ENCODE results near the gene VWA5A.

The VWA5A gene, protein sequence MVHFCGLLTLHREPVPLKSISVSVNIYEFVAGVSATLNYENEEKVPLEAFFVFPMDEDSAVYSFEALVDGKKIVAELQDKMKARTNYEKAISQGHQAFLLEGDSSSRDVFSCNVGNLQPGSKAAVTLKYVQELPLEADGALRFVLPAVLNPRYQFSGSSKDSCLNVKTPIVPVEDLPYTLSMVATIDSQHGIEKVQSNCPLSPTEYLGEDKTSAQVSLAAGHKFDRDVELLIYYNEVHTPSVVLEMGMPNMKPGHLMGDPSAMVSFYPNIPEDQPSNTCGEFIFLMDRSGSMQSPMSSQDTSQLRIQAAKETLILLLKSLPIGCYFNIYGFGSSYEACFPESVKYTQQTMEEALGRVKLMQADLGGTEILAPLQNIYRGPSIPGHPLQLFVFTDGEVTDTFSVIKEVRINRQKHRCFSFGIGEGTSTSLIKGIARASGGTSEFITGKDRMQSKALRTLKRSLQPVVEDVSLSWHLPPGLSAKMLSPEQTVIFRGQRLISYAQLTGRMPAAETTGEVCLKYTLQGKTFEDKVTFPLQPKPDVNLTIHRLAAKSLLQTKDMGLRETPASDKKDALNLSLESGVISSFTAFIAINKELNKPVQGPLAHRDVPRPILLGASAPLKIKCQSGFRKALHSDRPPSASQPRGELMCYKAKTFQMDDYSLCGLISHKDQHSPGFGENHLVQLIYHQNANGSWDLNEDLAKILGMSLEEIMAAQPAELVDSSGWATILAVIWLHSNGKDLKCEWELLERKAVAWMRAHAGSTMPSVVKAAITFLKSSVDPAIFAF

DNA sequence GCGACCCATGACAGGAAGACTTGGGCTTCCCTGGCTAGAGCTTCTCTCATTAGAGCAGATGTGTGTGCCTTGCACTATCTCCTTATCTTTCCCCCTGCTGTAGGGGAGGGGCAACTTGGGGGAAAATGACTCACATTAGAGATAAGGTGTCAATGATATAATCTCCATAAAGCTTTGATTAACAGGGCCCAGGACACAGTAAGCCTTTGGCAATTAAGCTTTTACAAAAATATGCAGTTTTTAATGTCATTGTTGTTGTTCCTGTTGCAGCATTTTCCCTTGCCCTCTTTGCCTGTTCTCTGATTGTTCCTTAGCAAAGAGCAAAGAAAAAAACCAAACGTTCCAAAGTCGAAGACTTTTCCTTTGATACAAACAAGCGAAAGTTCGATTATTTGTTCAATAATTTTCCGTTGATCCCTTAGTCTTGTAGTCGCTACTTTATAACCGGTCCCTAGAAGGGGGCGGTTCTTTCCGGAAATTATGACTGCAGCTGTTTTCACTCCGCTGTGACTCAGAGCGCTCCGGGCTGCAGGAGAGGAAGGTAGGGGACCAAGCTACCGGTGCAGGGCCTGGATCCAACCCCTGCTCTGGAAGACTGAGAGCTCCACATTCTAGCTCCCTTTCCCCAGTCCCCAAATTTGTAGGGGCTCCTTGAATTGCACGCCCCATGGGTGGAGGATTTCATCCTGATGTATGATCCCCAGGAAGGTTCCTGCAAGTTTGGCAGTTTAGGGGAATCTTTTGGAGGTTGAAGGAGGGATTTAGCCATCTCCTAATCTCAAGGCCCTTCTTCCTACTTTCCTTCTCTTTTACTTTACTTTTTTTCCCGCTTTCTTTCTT is at the start of gene VWA5A:
TSS of gene VWA5A (plus strand) at position 509 of the 840 bp plus-strand sequence. CDS start 2,062 bp downstream, outside the sequence.
- TF ChIP-seq, protein P1, sequence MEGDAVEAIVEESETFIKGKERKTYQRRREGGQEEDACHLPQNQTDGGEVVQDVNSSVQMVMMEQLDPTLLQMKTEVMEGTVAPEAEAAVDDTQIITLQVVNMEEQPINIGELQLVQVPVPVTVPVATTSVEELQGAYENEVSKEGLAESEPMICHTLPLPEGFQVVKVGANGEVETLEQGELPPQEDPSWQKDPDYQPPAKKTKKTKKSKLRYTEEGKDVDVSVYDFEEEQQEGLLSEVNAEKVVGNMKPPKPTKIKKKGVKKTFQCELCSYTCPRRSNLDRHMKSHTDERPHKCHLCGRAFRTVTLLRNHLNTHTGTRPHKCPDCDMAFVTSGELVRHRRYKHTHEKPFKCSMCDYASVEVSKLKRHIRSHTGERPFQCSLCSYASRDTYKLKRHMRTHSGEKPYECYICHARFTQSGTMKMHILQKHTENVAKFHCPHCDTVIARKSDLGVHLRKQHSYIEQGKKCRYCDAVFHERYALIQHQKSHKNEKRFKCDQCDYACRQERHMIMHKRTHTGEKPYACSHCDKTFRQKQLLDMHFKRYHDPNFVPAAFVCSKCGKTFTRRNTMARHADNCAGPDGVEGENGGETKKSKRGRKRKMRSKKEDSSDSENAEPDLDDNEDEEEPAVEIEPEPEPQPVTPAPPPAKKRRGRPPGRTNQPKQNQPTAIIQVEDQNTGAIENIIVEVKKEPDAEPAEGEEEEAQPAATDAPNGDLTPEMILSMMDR (conservative IDR thresholded peaks at IDR 0.05; ENCODE audit: low read depth, low read length), result no peak
- peak; percentile 93 for DNase-seq (ENCODE audit: low read depth)
- H3K4me3 ChIP-seq (ENCODE audit: low read depth, low read length), result peak within 1 kb of the TSS; percentile 67

DNA sequence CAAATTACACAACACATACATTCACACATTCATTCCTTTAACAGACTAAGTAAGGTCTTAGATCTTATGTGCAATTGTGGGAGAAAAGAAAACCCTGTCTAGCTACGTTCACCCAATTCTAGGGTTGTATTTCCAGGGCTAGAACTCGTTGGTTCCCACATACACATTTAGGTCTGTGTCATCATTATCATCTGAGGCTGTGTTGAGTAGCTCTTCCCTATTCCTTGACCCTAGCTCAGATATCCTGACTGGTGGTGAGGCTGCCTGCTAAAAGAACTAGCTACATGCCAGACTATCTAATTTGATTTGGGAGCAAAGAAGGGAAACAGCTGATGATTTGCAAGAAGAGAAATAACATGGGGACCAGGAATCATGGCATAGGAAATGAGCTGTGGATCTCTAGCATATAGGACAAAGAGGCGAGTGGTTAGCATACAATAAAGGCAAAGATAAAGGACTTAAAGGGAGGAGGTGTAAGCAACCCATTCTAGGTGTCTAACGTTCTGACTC is 46.6 kb upstream of the VWA5A start:
- DNase-seq (ENCODE audit: low read depth), result no peak
- TF ChIP-seq, protein P1 (conservative IDR thresholded peaks at IDR 0.05; ENCODE audit: low read depth, low read length), result no peak

DNA sequence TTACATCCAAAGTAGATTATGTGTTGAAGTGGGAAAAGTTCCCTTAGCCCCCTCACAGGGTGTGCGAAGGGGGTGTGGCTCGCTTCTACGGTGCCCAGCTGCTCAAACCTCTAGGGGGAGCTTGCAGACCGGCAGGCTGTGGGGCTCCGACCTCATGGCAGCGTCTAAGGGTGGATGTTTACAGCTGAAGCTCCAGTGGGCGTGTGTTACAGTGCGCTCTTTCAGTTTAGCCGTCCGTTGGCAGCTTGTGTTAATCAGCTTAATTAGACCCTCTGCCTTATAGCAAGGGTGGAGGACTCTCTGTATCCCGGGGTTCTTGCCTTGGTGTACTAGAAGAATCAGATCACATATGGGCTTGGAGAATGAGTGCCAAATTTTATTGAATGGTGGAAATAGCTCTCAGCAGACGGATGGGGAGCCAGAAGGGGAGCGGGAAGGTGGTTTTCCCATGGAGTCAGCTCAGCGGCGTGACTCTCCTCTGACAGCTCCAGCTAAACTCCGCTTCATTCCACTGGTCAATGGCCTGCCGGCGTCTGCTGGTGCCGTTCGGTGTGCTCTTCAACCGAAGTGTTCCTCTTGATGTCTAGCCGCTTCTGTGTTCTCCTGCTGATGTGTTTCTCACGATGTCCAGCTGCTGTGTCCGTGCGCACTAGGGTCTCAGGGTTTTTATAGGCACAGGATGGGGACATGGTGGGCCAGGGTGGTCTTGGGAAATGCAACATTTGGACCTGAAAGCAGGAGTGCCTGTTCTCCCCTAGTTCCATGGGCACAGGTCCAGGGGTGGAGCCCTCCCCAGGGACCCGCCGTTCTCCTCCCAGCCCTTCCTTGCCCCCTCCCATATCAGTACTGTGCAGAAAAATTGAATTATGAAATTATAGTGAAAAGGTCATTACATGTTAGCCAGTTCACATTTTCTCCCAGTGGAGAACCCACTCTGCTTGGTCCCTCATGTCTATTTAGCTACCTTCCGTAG is 45.5 kb upstream of the VWA5A start:
- peak; percentile 77 for DNase-seq (ENCODE audit: low read depth)
- peak overlapping the region; percentile 27 for H3K4me3 ChIP-seq (ENCODE audit: low read depth, low read length)

More for the DNA sequence above, 46.6 kb upstream of the VWA5A start:
- no peak overlapping the region for H3K4me3 ChIP-seq (ENCODE audit: low read depth, low read length)

DNA sequence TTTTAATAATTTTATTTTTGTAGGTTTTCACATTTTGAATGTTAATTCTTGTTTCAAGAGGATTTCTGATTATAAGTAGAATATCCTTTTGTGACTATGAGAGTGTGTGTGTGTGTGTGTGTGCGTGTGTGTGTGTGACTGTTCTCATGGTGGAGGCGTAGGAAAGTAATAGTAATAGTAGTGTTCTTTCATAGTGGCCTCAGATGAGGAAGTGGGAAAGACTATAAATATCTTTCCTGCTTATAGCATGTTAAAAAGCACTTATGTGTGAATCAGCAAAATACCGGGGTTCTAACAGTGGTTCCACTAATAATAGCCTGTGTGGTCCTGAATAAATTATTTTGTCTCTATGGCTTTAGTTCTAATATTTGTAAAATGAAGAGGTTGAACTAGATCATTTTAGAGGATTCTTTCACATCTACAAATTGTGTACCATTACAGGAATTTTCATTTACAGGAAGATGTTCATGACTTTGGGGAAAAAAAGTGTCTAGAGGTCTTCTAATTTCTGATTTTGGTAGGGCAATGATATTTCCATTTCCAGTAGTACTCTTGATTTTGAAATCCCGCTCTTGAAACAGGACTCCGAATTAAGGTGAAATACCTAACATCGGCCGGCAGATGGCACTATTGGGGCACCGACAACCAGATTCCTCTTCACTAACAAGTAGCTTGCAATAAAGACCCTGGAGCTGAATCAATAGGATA is 44.2 kb upstream of the VWA5A start:
- no peak overlapping the region for H3K4me3 ChIP-seq (ENCODE audit: low read depth, low read length)
- DNase-seq (ENCODE audit: low read depth), result peak; percentile 93
- TF ChIP-seq, protein P1 (conservative IDR thresholded peaks at IDR 0.05; ENCODE audit: low read depth, low read length), result peak; percentile 81

More for the DNA sequence above, 45.5 kb upstream of the VWA5A start:
- TF ChIP-seq, protein P1 (conservative IDR thresholded peaks at IDR 0.05; ENCODE audit: low read depth, low read length), result peak; percentile 89

- DNase-seq (ENCODE audit: low read depth), result no peak
- TF ChIP-seq, protein P1 (conservative IDR thresholded peaks at IDR 0.05; ENCODE audit: low read depth, low read length), result no peak
- H3K4me3 ChIP-seq (ENCODE audit: low read depth, low read length), result no peak overlapping the region
These were observed 43.7 kb upstream of the VWA5A start for GRCh38 chr11:124071623-124071948.

Measured in choroid plexus epithelial cell (primary cell).